NCI-H526 treated with DMSO at 0.1 percent for 48 hours (cell line): ENCODE results near the gene SHROOM1.
A peak's percentile ranks its signal among the peaks of the same experiment; 100 is the strongest.

ENCODE experiments used
- DNase-seq: peaks from one replicate; lab custom pipeline; 2025; lab: John Stamatoyannopoulos, UW

The SHROOM1 gene

DNA sequence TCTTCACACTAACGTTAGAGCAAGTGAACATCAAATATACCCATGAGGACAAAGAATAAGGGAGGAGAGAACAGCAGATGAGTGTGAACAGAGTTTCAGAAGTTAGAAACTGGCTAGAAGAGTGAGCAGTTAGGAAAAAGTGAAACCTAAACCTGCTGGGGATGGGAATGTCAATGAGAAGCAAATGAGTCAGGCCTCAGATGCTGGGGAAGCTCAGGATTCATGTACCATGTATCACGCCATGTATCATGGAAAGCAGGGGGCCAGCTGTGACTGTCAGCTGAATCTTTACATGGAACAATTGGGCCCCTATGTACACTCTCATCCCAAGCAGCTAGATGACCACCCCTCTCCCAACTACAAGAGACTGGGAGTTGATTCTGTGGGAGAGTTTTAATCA, 19.6 kb upstream of the SHROOM1 start:
- no peak for DNase-seq

DNA sequence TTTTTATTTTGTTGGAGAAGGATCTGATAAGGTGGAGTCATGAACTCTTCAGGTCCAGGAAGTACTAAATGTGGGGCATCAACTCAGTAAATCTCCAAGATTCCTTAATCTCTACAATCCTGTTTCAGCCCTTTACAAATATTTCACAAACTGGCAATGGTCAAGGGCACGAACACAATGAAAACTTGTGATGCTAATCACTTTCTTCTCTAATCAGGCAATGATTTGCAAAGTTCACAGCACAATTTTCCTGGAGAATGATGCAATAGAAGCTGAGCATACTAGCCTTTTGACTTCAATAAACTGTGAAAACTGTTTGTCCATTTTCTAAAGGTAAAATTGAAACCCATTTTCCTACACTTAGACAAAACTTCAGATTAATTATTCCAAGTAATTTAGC, 18.9 kb upstream of the SHROOM1 start:
- no peak for DNase-seq

DNA sequence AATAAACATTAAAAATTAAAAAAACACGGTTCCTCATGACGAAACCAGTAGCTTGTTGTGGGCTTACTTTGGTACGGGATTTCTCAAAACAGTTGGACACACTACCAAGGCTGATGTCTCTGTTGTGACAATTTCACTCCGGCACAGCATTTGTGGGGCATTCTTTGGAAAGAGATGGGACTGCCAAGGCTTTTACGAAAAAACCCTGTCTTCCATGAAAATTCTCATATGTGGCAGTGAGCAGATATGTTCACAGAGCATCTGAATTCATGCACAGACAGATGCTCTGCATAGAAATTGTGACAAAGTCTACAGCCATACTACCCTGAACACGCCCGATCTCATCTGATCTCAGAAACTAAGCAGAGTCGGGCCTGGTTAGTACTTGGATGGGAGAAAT, 17.8 kb upstream of the SHROOM1 start:
- DNase-seq, result no peak

DNA sequence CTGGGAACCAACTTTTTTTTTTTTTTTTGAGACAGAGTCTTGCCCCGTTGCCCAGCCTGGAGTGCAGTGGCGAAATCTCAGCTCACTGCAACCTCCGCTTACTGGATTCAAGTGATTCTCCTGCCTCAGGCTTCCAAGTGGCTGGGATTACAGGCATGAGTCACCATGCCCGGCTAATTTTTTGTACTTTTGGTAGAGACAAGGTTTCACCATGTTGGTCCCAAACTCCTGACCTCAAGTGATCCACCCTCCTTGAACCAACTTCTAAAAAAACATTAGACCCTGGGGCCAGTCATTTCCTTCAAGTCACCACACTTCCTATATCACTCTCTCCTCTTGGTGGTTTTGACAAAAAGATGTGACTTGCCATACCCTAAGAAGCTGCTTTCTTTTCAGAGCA, 10.9 kb upstream of the SHROOM1 start:
- no peak for DNase-seq

DNA sequence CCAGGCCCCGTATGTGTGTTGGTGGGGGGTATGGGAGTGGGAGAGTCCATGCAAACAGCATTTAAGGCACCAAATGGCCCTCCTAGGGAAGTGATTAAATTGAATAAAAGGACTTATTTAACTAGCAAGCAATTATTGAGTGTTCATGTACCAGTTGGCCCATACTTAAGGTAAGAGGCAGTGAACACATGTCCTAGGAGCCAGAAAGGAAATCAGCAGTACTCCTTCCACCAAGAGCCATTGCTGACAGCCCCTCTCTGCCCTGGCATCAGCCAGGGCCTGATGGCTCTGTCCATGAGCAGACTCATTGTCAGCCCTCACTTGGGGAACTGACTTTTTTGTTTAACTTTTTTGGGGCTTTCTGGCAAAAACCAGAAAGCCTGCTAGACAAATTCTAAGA, 10.4 kb upstream of the SHROOM1 start:
- no peak for DNase-seq

DNA sequence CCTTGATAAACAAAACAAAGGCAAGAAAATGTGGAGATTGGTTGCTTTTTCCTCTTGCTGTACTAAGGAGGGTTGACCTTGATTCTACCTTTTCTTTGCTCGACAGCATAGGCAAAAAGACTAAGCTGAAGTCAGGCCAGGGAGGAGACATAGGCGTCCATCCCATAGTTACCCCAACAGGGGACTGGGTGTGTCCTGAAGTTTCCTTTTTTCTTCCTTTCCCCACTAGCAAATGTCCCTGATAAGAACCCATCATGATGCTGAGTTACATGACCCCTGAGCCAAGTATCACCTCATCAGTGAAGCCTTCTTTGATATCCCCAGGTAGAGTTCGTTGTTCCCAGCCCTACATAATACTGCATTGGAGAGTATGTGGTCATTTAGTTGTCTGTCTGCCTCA, 9.9 kb upstream of the SHROOM1 start:
- no peak for DNase-seq

DNA sequence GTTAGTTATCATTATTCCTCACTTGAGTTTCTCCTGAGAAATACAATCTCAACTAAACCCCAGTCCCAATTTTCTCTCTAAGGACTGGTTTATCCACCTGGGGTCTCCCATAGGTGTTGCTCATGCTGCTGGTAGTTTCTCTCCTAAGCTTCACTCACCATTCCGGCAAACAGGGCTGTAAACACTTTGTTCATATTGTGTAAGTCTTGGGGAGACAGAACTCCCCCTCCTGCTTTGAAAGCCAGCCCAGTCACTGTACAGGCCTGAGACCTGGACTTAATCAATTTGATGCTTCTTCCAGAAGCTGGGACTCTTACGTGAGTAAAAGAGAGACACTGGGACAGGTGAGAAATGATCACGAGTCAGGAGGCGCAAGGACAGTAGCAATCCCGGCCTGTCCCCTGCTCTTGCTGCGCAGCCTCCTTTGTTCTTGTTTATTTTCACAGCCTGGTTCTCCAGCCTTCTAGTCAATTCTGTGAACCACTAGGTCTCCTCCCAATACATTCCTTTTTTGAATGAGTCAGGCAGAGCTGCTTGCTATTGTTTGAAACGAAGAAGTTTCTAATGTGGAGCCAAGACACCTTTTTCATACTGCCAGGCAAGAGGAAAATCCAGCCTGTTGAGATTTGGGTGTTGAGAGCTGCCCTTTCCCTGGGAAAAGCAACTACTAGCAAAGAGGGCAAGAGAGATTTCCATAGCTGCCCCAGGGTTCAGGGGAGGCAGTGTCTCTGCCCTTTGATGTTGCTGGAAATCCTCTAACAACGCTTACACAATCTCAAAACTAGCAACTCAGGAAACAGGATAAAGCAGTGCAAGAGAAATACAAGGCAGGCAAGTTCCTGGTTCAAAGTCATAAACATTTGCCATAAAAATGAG, 9.2 kb upstream of the SHROOM1 start:
- DNase-seq, result no peak

DNA sequence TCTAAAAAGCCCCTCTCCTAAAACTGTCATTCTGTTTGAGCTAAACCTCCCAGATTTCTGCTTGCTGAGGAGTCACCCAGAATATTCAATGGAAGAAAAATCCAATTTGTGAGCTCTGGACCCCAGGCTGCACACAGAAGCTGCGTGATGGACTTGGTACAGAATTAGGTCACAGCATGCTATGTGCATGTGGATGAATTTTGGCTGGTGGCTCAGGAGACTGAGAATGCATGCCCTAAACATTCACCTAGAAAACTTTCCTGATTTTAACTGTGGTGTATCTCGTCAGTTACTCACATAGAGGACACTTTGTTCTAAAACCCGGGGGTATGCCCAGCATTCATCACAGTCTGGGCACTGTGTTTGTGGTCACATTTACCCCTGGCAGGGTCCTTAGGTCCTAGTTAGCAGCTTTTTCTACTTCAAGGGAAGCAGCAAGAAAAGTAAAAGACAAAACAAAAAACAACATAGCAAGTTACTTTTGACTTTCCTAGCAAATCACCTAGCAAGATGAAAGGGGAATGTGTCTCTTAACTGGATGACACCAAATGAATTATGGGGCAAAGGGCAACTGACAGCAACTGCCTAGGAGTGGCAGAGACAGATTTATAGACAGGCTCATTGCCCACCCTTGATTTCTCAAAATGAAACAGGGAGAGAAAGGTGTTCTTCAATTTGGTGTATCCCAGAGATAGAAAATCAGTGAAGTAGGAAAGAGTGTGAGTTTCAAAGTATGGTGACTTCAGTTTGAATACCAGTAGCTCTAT, 8.3 kb upstream of the SHROOM1 start:
- no peak for DNase-seq

DNA sequence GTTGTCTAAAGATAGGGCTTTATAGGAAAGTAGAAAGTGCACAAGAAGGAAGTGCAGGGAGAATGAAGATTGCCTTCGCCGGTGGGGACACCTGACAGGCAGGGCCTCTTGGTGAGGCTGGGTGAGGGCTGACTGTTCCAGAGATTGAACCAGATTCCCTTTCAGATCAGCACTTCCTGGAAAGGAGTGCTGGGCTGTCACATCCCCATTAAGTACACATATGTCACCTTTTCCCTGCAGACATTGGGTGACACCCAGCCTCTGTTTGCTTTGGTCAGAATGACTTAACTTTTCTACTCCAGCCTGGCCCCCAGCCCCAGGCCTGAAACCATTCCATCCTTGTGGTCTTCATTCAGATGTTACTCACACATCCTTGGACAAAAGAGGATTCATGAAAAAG, 7.4 kb upstream of the SHROOM1 start:
- no peak for DNase-seq

DNA sequence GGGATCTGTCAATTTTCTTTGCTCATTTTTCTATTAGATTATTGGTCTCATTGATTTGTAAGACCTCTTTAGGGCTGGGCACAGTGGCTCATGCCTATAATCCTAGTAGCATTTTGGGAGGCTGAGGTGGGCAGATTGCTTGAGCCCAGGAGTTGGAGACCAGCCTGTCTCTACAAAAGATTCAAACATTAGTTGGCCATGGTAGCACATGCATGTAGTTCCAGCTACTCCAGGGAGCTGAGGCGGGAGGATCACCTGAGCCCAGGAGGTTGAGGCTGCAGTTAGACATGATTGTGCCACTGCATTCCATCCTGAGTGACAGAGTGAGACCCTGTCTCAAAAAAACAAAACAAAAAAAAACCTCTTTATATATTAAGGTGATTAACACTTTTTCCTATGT, 6.4 kb upstream of the SHROOM1 start:
- DNase-seq, result no peak

DNA sequence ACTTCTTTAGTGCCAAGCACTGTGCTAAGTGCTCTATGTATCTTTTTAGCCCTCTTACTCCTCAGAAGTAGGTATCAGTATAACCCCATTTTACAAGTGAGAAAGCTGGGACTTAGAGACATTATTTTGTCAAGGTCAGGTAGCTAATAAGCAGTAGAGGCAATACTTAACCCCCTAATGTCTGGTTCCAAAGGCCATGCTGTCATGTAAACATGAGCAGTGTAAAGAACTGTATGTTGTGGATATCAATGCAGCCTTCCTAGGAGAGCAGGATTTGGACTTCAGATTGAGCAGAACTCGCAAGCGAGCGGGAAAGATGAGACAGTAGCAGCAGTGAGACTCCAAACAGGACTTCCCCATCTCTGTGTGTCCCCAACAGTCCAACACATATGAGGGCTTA, 3.6 kb upstream of the SHROOM1 start:
- no peak for DNase-seq

DNA sequence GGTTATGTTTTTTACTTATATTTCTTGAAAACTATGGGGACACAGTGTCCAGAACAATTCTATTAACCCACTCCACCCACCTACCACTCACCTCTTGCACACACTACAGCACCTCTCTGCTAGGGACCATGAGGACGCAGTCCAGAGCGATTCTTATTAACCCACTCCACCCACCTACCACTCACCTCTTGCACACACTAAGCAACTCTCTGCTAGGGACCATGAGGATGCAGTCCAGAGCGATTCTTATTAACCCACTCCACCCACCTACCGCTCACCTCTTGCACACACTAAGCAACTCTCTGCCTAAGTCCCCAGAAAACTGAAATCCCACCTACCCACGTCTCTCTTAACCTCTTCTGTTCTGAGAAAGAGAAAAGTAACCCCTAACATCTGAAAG, 2.2 kb upstream of the SHROOM1 start:
- DNase-seq, result no peak

DNA sequence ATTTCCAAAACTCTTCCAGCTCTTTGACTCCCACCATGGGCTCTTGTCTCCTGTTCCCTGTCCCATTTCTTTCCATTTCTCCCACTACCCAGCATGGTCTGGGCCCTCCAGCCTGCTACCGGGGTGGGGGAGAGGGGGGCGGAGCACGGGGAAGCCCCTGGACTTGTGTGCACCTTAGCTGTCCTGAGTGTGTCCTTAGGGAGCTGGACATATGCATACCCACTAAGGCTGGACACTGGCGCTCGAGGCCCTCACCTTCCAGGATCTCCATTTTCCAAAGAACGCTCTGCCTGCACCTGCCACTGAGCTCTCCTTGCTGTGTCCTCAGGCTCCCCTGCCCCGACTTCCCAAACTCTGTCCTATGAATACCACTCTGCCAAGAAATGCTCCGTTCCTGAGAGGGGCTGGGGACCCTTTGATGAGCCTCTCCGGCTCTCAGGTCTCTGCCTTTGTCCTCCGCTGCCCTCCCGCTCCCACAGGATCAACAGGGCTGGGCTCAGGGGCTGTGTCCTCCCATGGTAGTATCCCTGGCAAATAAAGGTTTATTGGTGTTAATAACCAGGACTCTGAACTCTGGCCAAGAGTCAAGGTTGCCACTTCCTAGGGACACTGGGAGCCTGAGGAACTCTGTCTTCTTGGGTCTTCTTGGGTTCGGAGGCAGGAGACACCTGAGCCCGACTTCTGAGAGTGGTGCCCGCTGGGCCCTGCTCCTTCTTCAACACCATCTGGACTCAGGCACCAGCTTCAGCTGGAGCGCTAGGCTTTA, 831 bp upstream of the SHROOM1 start:
- DNase-seq, result no peak

DNA sequence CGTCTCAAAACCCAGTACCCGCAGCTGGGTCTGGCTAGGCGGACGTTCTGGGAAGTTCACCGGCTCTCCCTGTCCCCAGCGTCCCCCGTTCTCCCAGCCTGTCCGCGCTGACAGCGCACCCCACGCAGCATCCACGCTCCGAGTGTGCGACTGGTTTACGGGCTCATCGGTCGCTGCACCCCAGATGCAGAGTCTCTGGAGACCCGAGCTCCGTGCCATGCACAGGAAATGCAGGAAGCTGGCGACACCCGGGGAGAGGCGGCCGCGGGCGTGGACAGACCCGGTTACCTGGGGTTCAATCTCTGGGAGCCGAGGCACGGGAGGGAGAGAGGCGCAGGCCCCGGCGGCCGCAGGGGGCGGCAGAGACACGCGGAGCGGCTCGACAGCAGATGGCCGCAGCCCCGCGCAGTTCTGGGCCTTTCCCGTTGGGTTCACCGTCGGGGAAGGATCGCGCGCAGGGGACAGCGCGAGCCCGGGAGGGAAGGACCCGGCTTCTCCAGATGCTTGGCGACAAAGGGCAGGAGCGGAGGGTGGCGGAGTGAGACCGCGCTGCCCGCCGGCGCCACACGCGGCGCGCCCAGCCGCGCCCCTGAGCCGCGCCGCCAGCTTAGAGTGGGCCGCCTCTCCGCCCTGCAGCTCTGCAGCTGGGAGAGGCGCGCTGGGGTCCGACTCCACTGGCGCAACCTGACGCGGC, 558 bp downstream of the SHROOM1 start:
- DNase-seq, result peak; percentile 46

DNA sequence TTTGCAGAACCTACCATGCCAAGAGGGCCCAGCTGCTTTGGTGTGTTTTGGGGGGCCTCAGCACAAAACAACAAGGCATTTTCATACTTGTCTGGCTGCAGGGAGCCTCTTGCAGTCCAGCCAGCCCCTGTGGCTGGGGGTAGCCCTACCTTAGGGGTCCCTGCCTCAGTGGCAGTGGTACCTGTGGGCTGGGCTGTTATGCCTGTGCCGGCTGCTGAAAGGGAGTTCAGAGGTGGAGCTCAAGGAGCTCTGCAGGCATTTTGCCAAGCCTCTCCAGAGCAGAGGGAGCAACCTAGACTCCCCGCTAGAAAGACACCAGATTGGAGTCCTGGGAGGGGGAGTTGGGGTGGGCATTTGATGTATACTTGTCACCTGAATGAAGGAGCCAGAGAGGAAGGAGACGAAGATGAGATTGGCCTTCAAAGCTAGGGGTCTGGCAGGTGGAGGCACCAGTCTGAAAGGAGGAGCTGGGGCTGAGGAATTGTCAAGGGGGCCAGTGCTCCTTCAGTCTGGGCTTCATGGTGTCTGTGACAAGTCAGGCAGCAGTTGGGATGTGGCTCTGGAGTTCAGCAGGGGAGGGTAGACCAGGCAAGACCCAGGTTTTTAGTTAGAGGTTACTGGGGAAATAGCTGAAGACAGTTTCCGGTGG, 1.5 kb downstream of the SHROOM1 start:
- DNase-seq, result no peak

DNA sequence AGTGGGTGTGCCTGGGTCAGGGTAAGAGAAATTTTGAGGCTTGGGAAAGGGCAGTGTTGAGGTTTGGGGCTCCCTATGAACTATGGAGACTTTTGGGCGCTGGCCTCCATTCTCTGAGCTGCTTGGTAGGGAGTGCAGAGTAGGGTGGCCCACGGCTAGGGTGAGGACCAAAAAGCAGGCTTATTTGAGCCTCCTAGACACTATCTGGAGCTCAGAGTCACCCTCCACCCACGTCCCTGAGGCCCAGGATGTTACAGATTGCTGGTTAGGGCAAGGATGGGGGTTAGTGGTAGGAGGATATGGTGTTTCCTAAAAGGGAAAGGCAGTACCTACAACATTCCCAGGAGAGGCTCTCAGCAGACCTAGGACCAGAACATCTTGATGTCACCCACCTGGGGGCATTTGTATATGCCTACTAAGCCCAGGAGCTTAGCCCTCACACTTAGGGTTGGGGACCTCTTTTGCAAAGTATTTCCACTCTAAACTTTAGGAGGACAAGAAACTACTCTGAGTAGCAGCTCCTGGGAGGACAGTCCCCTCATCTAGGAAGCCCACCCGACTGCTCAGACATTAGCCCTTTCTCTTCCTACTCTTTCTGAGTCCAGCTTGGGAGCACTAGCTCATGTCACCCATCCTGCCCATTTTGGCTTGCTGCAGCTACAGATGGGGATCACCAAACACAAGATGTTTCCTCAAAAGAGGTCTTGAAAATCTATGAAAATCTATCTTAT, 2.3 kb downstream of the SHROOM1 start:
- no peak for DNase-seq

DNA sequence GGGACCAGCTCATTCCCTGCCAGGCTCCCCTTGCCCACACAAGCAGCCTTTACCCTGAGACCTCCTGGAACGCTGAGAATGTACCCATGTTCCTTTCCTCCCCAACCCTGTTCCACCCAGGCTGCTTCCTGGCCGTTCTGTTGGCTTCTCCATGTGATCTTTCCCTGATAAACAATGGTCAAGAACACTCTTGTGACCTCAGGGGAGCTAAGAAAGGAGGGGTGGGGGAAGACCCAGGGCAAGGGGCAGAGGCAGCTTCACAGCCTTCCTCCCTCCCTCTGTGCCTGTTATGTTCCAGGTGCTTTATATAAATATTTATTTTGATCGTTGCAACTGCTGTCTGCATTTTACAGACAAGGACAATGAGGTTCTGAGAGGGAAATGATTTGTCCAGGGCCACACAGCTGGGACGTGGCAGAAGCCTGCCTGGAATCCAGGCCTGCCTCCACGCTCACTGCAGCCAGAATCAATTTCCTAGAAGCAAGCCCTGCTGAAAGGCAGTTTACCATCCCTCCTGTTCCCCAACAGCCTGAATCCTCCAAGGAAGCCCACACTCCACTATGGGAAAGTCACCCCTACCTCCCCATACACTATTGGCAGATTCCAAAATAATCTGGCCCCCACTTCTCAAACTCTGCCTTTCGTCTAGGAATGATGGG, 3.9 kb downstream of the SHROOM1 start:
- DNase-seq, result no peak

DNA sequence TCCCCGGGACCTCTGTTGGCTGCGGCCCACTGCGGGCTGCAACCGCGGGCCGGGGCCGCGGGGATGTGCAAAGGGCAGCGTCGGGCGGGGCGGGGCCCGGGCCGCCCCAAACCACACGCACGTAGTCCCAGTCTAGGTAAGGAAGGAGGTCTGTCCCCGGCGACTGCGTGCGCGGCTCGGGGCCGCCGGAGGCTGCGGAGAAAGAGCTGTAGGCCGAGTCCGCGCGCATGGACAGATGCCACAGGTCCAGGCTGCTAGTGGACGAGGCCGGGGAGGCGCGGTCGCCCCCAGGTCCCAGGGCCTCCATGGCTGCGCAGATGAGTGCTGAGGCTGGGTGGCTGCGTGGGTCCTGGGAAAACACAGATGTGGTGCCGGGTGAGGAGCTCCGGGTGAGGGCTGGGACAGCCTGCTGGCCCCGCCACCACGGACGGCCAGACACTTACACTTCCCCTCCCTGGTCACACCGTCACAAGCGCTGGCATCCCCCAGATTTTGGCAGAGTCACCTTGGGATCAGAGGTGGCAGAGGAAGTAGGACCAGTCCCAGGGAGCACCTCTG, 4.5 kb downstream of the SHROOM1 start:
- DNase-seq, result no peak

DNA sequence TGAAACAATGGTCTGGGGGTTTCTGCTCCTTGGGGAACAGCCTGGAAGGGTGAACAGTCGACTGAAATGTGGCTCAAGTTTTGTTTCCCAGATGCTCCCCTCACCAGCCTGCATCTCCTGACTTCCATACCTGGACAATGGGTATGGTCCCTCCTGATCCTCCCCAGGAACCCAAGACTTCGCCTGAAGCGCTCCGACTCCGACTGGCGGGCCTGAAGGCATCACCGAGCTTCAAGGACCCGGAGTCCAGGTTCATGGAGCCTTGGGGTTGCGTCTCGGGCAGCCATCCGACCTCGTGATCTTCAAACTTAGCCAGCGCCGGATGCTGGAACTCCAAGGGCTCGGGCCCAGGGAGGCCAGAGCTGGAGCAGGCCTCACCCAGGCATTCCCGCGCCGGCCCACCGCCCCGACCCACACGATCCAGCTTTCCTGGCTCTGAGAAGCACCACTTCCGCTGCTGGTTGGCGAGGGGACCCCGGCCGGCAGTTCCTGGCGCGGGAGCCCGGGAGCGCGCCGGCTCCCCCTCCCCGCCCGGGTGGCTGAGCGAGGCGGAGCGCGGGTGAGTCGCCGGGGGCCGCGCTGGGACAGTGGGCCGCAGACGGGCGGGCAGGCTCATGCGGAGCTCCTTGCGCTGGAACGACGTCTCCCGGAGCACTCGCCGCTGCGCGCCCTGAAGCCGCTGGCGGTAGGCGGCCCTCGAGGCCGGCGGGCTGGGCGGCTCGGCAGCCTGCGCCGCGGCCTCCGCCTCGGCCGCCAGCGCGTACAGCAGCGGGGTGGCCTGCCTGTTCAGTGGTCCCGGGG, 5.2 kb downstream of the SHROOM1 start:
- no peak for DNase-seq
